WERI-Rb-1 (cell line): ENCODE results near the gene COL13A1.

Experiments
- DNase-seq: peaks from one replicate; pipeline ENCODE4 v3.0.0-alpha.2; 2020
- H3K27ac ChIP-seq: fragments of 250-450 bp; sonication (Bioruptor Pico); 2 replicates; pipeline ENCODE4 v1.5.1; 2020; ENCODE audit warnings: mild to moderate bottlenecking, moderate library complexity
- H3K27me3 ChIP-seq: fragments of 250-450 bp; sonication (Bioruptor Pico); 2 replicates; pipeline ENCODE4 v1.5.1; 2021; ENCODE audit warnings: mild to moderate bottlenecking, low read depth, moderate library complexity; ENCODE audit not compliant: insufficient read depth, severe bottlenecking
- H3K36me3 ChIP-seq: fragments of 250-450 bp; sonication (Bioruptor Pico); 2 replicates; pipeline ENCODE4 v1.5.1; 2020; ENCODE audit warnings: mild to moderate bottlenecking, moderate library complexity
- H3K4me3 ChIP-seq: 2 replicates; pipeline ENCODE4 v1.5.1; 2011; ENCODE audit warnings: low read depth, mild to moderate bottlenecking, control low read depth, low read length
- H3K9me3 ChIP-seq: fragments of 250-450 bp; sonication (Bioruptor Pico); 2 replicates; pipeline ENCODE4 v1.5.1; 2021; ENCODE audit warnings: mild to moderate bottlenecking, moderate library complexity; ENCODE audit not compliant: severe bottlenecking
- TF ChIP-seq, protein P1 (sequence below): IDR thresholded peaks from 2 replicates; pipeline ENCODE4 v1.5.1; 2011; ENCODE audit warnings: low read depth, mild to moderate bottlenecking, control low read depth, inconsistent platforms, low read length

The COL13A1 gene

DNA sequence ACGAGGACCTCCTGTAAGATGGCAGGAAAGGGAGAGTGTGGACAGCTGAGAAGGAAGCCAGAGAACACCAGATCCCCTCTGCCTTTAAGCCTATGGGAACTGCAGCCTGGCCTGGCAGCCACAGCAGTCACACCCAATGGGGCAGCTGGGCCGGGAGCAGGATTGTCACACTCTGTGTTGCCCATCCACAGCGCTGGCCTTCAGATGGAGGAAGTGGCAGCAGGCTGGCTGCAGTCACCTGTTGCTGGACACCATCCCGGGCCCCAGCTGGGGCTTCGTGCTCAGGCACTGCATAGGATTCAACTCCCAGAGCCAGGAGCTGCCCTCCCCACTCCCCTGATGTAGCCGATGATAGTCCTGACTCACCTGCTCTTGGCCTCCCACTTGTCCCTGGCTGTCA is 114.4 kb downstream of the COL13A1 start:
- Histone ChIP-seq H3K4me3 (no peak overlapping the region), H3K27ac (no peak overlapping the region), H3K27me3 (no peaks in the 10 kb centered on the region), H3K9me3 (no peaks in the 10 kb centered on the region), H3K36me3 (no peaks in the 10 kb centered on the region)
- TF ChIP-seq, protein P1, sequence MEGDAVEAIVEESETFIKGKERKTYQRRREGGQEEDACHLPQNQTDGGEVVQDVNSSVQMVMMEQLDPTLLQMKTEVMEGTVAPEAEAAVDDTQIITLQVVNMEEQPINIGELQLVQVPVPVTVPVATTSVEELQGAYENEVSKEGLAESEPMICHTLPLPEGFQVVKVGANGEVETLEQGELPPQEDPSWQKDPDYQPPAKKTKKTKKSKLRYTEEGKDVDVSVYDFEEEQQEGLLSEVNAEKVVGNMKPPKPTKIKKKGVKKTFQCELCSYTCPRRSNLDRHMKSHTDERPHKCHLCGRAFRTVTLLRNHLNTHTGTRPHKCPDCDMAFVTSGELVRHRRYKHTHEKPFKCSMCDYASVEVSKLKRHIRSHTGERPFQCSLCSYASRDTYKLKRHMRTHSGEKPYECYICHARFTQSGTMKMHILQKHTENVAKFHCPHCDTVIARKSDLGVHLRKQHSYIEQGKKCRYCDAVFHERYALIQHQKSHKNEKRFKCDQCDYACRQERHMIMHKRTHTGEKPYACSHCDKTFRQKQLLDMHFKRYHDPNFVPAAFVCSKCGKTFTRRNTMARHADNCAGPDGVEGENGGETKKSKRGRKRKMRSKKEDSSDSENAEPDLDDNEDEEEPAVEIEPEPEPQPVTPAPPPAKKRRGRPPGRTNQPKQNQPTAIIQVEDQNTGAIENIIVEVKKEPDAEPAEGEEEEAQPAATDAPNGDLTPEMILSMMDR: no peak
- no peak for DNase-seq

DNA sequence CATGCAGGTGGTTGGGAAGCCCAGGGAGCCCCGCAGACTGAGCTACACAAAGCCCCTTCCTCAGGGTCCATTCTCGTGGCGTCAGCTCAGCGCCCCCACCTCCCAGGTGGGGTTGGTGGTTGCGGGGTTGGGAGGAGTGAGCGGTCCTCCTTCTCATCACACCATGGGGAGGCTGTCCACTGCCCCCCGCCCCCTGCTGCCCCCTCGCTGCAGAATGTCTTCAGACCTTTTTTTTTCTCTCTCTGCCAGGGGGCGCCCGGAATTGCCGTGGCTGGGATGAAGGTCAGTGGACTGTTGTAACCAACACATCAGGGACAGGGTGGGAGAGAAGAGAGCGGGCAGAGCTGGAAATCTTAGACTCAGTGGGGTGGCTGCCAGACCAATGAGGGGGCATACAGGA is 116.3 kb downstream of the COL13A1 start:
- Histone ChIP-seq H3K4me3 (no peak overlapping the region), H3K36me3 (no peaks in the 10 kb centered on the region), H3K27ac (no peak overlapping the region), H3K27me3 (no peaks in the 10 kb centered on the region), H3K9me3 (no peaks in the 10 kb centered on the region)
- DNase-seq: no peak
- TF ChIP-seq, protein P1: no peak

DNA sequence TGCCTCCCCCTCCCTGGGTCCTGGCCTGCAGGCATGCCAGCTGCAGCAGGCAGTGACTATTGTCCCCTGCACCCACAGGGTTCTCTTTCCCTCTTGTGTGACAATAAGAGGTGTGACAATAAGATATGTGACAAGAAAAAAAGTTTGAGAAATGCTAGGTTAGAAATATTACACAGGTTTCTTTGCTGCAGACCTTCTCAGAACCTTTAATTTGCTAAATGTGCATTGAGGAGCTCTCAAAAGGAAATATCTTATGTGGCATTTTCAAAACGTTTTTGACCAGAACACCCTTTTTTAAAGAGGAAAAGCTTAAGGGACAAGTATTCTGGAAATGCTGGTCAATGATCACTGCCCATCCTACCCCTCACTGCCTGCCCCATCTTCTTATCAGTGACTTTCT is 117.5 kb downstream of the COL13A1 start:
- Histone ChIP-seq H3K4me3 (no peak overlapping the region), H3K9me3 (no peaks in the 10 kb centered on the region), H3K27ac (no peak overlapping the region), H3K36me3 (no peaks in the 10 kb centered on the region), H3K27me3 (no peaks in the 10 kb centered on the region)
- TF ChIP-seq, protein P1: no peak
- DNase-seq: no peak

DNA sequence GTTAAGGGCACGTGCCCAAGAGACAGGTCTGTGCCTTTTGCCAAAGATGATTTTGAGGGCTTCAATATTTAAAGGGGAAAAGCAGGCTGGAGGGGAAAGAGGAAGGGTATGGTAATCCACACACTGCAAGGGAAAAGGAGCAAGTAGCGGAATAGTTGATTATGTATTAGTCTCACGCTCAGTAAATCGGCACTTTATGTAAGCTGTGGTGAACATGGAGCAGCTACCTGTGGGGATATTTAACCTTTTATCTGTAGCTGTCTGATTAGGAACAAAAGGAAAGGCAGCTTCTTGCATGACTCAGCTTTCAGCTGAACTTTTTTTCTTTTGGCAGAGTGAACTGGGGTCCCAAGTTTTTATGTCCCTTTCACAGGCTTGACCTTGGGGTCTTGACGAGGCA is 123.4 kb downstream of the COL13A1 start:
- Histone ChIP-seq H3K36me3 (no peaks in the 10 kb centered on the region), H3K27me3 (no peaks in the 10 kb centered on the region), H3K27ac (no peak overlapping the region), H3K4me3 (no peak overlapping the region), H3K9me3 (peaks cover 4% of the 10 kb centered on the region)
- TF ChIP-seq, protein P1: no peak
- DNase-seq: no peak

DNA sequence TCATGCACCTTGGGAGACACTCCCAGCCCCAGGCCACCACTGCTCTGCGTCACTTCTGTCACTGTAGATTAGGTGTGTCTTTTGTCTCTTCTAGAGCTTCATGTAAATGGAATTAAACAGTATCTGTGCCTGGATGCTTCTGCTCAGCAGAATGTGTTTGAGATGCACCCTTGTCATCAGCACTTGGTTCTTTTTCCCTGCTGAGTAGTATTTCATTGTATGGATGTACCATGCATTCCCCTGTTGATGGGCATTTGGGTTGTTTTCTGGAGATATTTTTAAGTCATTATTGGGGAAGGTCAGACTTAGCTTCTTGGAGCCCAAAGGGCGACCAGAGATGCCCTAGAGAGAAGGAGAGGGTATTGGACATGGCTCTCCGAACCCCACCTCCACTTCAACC is 126.6 kb downstream of the COL13A1 start:
- TF ChIP-seq, protein P1: no peak

DNA sequence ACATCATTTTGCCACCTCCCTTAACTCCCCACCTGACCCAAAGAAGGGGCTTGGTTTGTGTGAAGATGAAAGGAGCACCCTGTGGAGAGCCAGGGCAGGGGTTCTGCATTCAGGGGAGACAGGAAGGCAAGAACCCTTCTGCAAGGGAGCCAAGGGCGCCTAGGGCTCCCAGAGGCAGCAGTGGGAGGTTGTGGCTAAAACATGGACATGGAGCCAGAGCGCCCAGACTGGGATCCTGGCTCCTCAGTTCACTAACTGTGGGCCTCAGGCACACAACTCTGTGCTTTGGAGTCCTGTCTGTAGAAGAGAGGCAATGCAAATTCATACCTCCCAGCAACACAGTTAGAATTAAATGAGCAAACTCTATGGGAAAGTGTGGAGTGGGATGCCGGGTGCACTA is 127.9 kb downstream of the COL13A1 start:
- DNase-seq: no peak
- Histone ChIP-seq H3K27ac (no peak overlapping the region), H3K4me3 (no peak overlapping the region), H3K27me3 (no peaks in the 10 kb centered on the region), H3K9me3 (peaks cover 4% of the 10 kb centered on the region), H3K36me3 (no peaks in the 10 kb centered on the region)
- TF ChIP-seq, protein P1: no peak

More for the DNA sequence above, 126.6 kb downstream of the COL13A1 start:
- Histone ChIP-seq H3K27me3 (no peaks in the 10 kb centered on the region), H3K27ac (no peak overlapping the region), H3K9me3 (peaks cover 4% of the 10 kb centered on the region), H3K36me3 (no peaks in the 10 kb centered on the region), H3K4me3 (no peak overlapping the region)
- DNase-seq: no peak
